A549 (cell line): ENCODE measurements around the gene DHX57. TPM values are rescaled to one million over a fixed set of nuclear protein-coding genes. Genes with fewer than 3 reads are reported as not detected.

Experiments used
- ATAC-seq, 2 experiments: fragments of 200-7000 bp in 1 of 2; fragments of >200 bp in 1 of 2; cut with Nextera tagmentation in 1 of 2; cut with Tn5 transposase in 1 of 2; 3 replicates each; pipeline versions ENCODE4 v1.8.0 to v1.9.1; 2018 to 2020; ENCODE audit warnings: mild to moderate bottlenecking in 1 of 2, moderate library complexity in 1 of 2
- CTCF ChIA-PET: fragments of 300-600 bp; sonication (Branson Sonifier 250); formaldehyde crosslinking; extraction: SDS; loops from one replicate; lab custom pipeline; 2021; ENCODE audit warnings: antibody characterized with exemption, inconsistent platforms; lab: Yijun Ruan, JAX
- POLR2A ChIA-PET: fragments of 350-600 bp; formaldehyde crosslinking; extraction: SDS; loops from one replicate; lab custom pipeline; 2021; ENCODE audit warnings: antibody characterized with exemption, inconsistent platforms; lab: Yijun Ruan, JAX
- DNase-seq, 2 experiments: peaks; one replicate each; pipeline versions ENCODE4 v3.0.0 to v3.0.0-alpha.2; 2011 to 2016; ENCODE audit warnings: low read depth in 1 of 2, low spot score in 1 of 2
- FAIRE-seq: peaks from 2 replicates; lab custom pipeline; 2011; peaks lifted over from hg19 to GRCh38; lab: Jason Lieb, UNC
- H3K27ac ChIP-seq, 2 experiments: fragments of >200 bp; sonication (Bioruptor Twin); formaldehyde crosslinking; 3 replicates each; pipeline ENCODE4 v1.5.1; 2016 to 2017
- H3K4me1 ChIP-seq: fragments of >200 bp; sonication (Bioruptor Twin); formaldehyde crosslinking; 3 replicates; pipeline ENCODE4 v1.6.1; 2016
- H3K4me2 ChIP-seq: fragments of >200 bp; sonication (Bioruptor Twin); formaldehyde crosslinking; 3 replicates; pipeline ENCODE4 v1.6.1; 2016
- H3K4me3 ChIP-seq: fragments of >200 bp; sonication (Bioruptor Twin); formaldehyde crosslinking; 3 replicates; pipeline ENCODE4 v1.5.1; 2016
- H3K9me3 ChIP-seq: fragments of >200 bp; sonication (Bioruptor Twin); formaldehyde crosslinking; 3 replicates; pipeline ENCODE4 v1.6.1; 2016
- BHLHE40 ChIP-seq: IDR thresholded peaks from 2 replicates; pipeline ENCODE4 v1.6.1; 2012; ENCODE audit warnings: low read depth, low read length, inconsistent platforms
- CBX8 ChIP-seq: fragments of 200-600 bp; sonication (generic); IDR thresholded peaks from 2 replicates; pipeline ENCODE4 v1.6.1; 2016
- CHD4 ChIP-seq: fragments of 200-600 bp; sonication (generic); IDR thresholded peaks from 2 replicates; pipeline ENCODE4 v1.6.1; 2016; ENCODE audit warnings: antibody characterized with exemption, mild to moderate bottlenecking, borderline replicate concordance
- EHF ChIP-seq: fragments of 250-450 bp; sonication (Bioruptor Pico); IDR thresholded peaks from 2 replicates; pipeline ENCODE4 v1.5.0; 2020; ENCODE audit warnings: mild to moderate bottlenecking
- FOSL2 ChIP-seq, 2 experiments: fragments of 450-650 bp in 1 of 2; fragments of >200 bp in 1 of 2; sonication (Bioruptor Twin) in 1 of 2; formaldehyde crosslinking; IDR thresholded peaks; 2 replicates each; pipeline versions ENCODE4 v1.5.0 to v1.6.1; 2016 to 2020; ENCODE audit warnings: mild to moderate bottlenecking in 1 of 2, moderate library complexity in 1 of 2
- FOXS1 ChIP-seq: fragments of 250-450 bp; sonication (Bioruptor Pico); IDR thresholded peaks from 2 replicates; pipeline ENCODE4 v1.5.0; 2020; ENCODE audit warnings: mild to moderate bottlenecking, moderate library complexity
- HDAC2 ChIP-seq: fragments of 200-600 bp; sonication (generic); IDR thresholded peaks from 2 replicates; pipeline ENCODE4 v1.6.1; 2016
- HEYL ChIP-seq: fragments of 250-450 bp; sonication (Bioruptor Pico); IDR thresholded peaks from 2 replicates; pipeline ENCODE4 v1.8.0; 2021; ENCODE audit warnings: mild to moderate bottlenecking, moderate library complexity
- HOXA7 ChIP-seq: fragments of 250-450 bp; sonication (Bioruptor Pico); IDR thresholded peaks from 2 replicates; pipeline ENCODE4 v1.5.0; 2020; ENCODE audit warnings: mild to moderate bottlenecking, moderate library complexity
- HOXB13 ChIP-seq: fragments of 250-450 bp; sonication (Bioruptor Pico); IDR thresholded peaks from 2 replicates; pipeline ENCODE4 v1.5.0; 2020; ENCODE audit warnings: low read depth, mild to moderate bottlenecking, moderate library complexity
- HOXB5 ChIP-seq: fragments of 250-450 bp; sonication (Bioruptor Pico); IDR thresholded peaks from 2 replicates; pipeline ENCODE4 v1.5.0; 2020; ENCODE audit warnings: mild to moderate bottlenecking, moderate library complexity
- JUN ChIP-seq, 2 experiments: fragments of >200 bp; sonication (Bioruptor Twin); formaldehyde crosslinking; IDR thresholded peaks; 2 replicates in 1 of 2; 3 replicates in 1 of 2; pipeline ENCODE4 v1.6.1; 2016 to 2017
- MAFK ChIP-seq: fragments of 450-650 bp; IDR thresholded peaks from 2 replicates; pipeline ENCODE4 v1.6.1; 2014; ENCODE audit not compliant: partially characterized antibody
- NR3C1 ChIP-seq: fragments of >200 bp; sonication (Bioruptor Twin); formaldehyde crosslinking; IDR thresholded peaks from 3 replicates; pipeline ENCODE4 v1.6.1; 2017
- RCOR1 ChIP-seq: fragments of 150-350 bp; IDR thresholded peaks from 2 replicates; pipeline ENCODE4 v1.6.1; 2014; ENCODE audit warnings: antibody characterized with exemption, low read length, low read depth
- SREBF2 ChIP-seq: fragments of 450-650 bp; IDR thresholded peaks from 2 replicates; pipeline ENCODE4 v1.6.1; 2014; ENCODE audit warnings: mild to moderate bottlenecking, moderate library complexity
- TP53 ChIP-seq: fragments of 250-450 bp; sonication (Bioruptor Pico); IDR thresholded peaks from 2 replicates; pipeline ENCODE4 v1.5.0; 2021; ENCODE audit warnings: mild to moderate bottlenecking, moderate library complexity
- ZC3H11A ChIP-seq: fragments of 450-650 bp; IDR thresholded peaks from 2 replicates; pipeline ENCODE4 v1.6.1; 2014; ENCODE audit warnings: antibody characterized with exemption, mild to moderate bottlenecking
- ZFP36 ChIP-seq: fragments of 450-650 bp; IDR thresholded peaks from 2 replicates; pipeline ENCODE4 v1.6.1; 2014; ENCODE audit warnings: borderline replicate concordance; ENCODE audit not compliant: partially characterized antibody
- ZSCAN20 ChIP-seq: fragments of 250-450 bp; sonication (Bioruptor Pico); IDR thresholded peaks from 2 replicates; pipeline ENCODE4 v1.8.0; 2022; ENCODE audit warnings: mild to moderate bottlenecking, moderate library complexity
- WGBS: methylation state at CpG from one replicate; pipeline ENCODE4 v1.1.6; 2017; ENCODE audit errors: missing lambda C conversion rate; 5-methylcytosine and 5-hydroxymethylcytosine counted together
- polyA plus RNA-seq, 4 experiments: library from polyadenylated mRNA; depleted of rRNA in 3 of 4; stranded (reverse); fragments of >200 nt; fragmentation: RNase III in 1 of 4; extraction: RNeasy Plus Mini Kit Qiagen cat#74134 plus additional on column Dnase treatment in 1 of 4; gene quantifications; 2 replicates in 3 of 4; 3 replicates in 1 of 4; pipeline ENCODE4 v1.2.3, GENCODE V29; 2011 to 2017
- TF ChIP-seq, protein P1 (sequence below): fragments of 200-600 bp; sonication (generic); IDR thresholded peaks from 2 replicates; pipeline ENCODE4 v1.6.1; 2016; ENCODE audit warnings: antibody characterized with exemption, mild to moderate bottlenecking, moderate library complexity
- TF ChIP-seq, protein P2 (sequence below): IDR thresholded peaks from 2 replicates; pipeline ENCODE4 v1.6.1; 2012
- TF ChIP-seq, protein P3 (sequence below): IDR thresholded peaks from 2 replicates; pipeline ENCODE4 v1.6.1; 2012
- TF ChIP-seq, protein P4 (sequence below): fragments of 250-450 bp; sonication (Bioruptor Pico); IDR thresholded peaks from 2 replicates; pipeline ENCODE4 v1.5.0; 2020; ENCODE audit warnings: low read depth, mild to moderate bottlenecking, moderate library complexity
- TF ChIP-seq, protein P5 (sequence below): fragments of 450-650 bp; IDR thresholded peaks from 2 replicates; pipeline ENCODE4 v1.6.1; 2014; ENCODE audit warnings: antibody characterized with exemption
- TF ChIP-seq, protein P6 (sequence below): fragments of >200 bp; sonication (Bioruptor Twin); formaldehyde crosslinking; IDR thresholded peaks from 2 replicates; pipeline ENCODE4 v1.6.1; 2016
- TF ChIP-seq, protein P7 (sequence below): fragments of 250-450 bp; sonication (Bioruptor Pico); IDR thresholded peaks from 2 replicates; pipeline ENCODE4 v1.5.0; 2021; ENCODE audit warnings: mild to moderate bottlenecking, moderate library complexity, borderline replicate concordance

Gene DHX57
- polyA plus RNA-seq, 2 of the 4 experiments (the other 2 are of a cell fraction) = 20.6 to 31.8 TPM

DNA sequence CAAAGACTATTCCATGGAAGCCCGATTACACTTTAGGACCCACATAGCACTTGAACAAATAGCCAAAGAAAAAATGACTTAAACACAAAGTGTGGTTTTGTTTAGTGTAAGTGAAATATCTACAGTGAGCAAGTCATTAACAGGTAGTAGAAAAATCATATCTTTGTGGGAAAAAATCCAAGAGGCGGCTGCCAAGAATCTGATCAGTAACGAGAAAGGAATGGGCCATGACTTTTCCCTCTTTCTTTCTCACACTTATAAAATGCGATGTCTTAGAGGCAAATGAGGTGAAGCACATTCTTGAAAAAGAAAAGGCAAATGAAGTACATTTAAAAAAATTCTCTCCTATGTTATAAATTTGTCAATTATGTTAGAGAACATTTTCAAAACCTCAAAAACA is 110.6 kb downstream of the DHX57 start:
- H3K9me3 ChIP-seq = no peaks in the 10 kb centered on the region
- FAIRE-seq = no peak
- TF ChIP-seq ZFP36 (no peak), HDAC2 (no peak), CBX8 (no peak), JUN (IDR thresholded peaks at IDR 0.05) (no peak), SREBF2 (no peak), RCOR1 (no peak), BHLHE40 (no peak), EHF (CRISPR knock-in tag) (no peak), HOXA7 (CRISPR knock-in tag) (no peak), FOXS1 (no peak), ZC3H11A (no peak)
- TF ChIP-seq, protein P1, sequence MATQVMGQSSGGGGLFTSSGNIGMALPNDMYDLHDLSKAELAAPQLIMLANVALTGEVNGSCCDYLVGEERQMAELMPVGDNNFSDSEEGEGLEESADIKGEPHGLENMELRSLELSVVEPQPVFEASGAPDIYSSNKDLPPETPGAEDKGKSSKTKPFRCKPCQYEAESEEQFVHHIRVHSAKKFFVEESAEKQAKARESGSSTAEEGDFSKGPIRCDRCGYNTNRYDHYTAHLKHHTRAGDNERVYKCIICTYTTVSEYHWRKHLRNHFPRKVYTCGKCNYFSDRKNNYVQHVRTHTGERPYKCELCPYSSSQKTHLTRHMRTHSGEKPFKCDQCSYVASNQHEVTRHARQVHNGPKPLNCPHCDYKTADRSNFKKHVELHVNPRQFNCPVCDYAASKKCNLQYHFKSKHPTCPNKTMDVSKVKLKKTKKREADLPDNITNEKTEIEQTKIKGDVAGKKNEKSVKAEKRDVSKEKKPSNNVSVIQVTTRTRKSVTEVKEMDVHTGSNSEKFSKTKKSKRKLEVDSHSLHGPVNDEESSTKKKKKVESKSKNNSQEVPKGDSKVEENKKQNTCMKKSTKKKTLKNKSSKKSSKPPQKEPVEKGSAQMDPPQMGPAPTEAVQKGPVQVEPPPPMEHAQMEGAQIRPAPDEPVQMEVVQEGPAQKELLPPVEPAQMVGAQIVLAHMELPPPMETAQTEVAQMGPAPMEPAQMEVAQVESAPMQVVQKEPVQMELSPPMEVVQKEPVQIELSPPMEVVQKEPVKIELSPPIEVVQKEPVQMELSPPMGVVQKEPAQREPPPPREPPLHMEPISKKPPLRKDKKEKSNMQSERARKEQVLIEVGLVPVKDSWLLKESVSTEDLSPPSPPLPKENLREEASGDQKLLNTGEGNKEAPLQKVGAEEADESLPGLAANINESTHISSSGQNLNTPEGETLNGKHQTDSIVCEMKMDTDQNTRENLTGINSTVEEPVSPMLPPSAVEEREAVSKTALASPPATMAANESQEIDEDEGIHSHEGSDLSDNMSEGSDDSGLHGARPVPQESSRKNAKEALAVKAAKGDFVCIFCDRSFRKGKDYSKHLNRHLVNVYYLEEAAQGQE = no peak
- TF ChIP-seq, protein P2, sequence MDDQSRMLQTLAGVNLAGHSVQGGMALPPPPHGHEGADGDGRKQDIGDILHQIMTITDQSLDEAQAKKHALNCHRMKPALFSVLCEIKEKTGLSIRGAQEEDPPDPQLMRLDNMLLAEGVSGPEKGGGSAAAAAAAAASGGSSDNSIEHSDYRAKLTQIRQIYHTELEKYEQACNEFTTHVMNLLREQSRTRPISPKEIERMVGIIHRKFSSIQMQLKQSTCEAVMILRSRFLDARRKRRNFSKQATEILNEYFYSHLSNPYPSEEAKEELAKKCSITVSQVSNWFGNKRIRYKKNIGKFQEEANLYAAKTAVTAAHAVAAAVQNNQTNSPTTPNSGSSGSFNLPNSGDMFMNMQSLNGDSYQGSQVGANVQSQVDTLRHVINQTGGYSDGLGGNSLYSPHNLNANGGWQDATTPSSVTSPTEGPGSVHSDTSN = no peak
- TF ChIP-seq, protein P3, sequence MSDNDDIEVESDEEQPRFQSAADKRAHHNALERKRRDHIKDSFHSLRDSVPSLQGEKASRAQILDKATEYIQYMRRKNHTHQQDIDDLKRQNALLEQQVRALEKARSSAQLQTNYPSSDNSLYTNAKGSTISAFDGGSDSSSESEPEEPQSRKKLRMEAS = no peak
- TF ChIP-seq, protein P4, sequence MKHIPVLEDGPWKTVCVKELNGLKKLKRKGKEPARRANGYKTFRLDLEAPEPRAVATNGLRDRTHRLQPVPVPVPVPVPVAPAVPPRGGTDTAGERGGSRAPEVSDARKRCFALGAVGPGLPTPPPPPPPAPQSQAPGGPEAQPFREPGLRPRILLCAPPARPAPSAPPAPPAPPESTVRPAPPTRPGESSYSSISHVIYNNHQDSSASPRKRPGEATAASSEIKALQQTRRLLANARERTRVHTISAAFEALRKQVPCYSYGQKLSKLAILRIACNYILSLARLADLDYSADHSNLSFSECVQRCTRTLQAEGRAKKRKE (CRISPR knock-in tag) = no peak
- TF ChIP-seq, protein P5, sequence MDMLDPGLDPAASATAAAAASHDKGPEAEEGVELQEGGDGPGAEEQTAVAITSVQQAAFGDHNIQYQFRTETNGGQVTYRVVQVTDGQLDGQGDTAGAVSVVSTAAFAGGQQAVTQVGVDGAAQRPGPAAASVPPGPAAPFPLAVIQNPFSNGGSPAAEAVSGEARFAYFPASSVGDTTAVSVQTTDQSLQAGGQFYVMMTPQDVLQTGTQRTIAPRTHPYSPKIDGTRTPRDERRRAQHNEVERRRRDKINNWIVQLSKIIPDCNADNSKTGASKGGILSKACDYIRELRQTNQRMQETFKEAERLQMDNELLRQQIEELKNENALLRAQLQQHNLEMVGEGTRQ = no peak
- TF ChIP-seq, protein P6, sequence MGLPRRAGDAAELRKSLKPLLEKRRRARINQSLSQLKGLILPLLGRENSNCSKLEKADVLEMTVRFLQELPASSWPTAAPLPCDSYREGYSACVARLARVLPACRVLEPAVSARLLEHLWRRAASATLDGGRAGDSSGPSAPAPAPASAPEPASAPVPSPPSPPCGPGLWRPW = no peak
- TF ChIP-seq, all 56 proteins: peak for 0
- ChIA-PET CTCF (interaction anchor here (0.6 kb wide), 1 partner anchor 75 kb away, joined by 3 read pairs; no protein-coding TSS in a partner anchor), POLR2A (interaction anchor here (8.7 kb wide), 1 partner anchor 14 kb away, joined by 72 read pairs; the partner anchor contains the start of gene SRSF7)
- DNase-seq (no peak), ATAC-seq (no peak)
- Histone ChIP-seq H3K27ac (no peak overlapping the region), H3K4me3 (no peak overlapping the region), H3K4me2 (no peak overlapping the region), H3K4me1 (no peaks in the 10 kb centered on the region)
- 70% methylated on average over 4 of the region's 4 CpGs for WGBS

DNA sequence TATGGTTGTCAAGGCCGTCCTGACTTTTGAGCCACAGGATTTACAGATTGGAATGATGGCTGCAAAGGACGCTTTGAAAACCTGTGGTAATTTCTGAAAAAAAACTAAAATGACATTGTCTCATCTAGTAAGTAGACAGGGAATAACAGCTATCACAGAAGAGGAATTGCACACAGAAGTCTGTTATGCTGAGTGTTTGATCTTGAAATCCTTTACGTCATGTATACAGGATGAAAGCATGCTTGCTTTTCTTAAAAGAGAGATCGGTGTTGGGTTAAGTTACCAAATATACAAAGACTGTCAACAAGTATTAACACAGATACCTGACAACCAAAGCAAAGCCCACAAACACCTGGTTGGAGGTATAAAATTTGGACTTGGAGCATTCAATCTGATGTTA is 112.0 kb downstream of the DHX57 start:
- no peak overlapping the region for H3K4me3 ChIP-seq
- H3K4me1 ChIP-seq = no peaks in the 10 kb centered on the region
- DNase-seq = no peak
- ChIA-PET CTCF (no interaction called here), POLR2A (interaction anchor here (8.7 kb wide), 1 partner anchor 12 kb away, joined by 72 read pairs; the partner anchor contains the start of gene SRSF7)
- no peak for FAIRE-seq
- H3K4me2 ChIP-seq = no peak overlapping the region
- WGBS = 88% methylated on average over 4 of the region's 4 CpGs
- H3K27ac ChIP-seq = no peak overlapping the region
- TF ChIP-seq, protein P6 = no peak
- TF ChIP-seq HOXB13 (CRISPR knock-in tag) (no peak), ZC3H11A (no peak), HOXB5 (no peak), FOSL2 (IDR thresholded peaks at IDR 0.05) (no peak), FOSL2 (CRISPR knock-in tag; IDR thresholded peaks at IDR 0.05) (no peak), NR3C1 (no peak), MAFK (no peak), TP53 (no peak), ZSCAN20 (no peak), CHD4 (no peak), EHF (CRISPR knock-in tag) (no peak), HEYL (CRISPR knock-in tag) (no peak)
- TF ChIP-seq, protein P2 = no peak
- TF ChIP-seq, protein P7, sequence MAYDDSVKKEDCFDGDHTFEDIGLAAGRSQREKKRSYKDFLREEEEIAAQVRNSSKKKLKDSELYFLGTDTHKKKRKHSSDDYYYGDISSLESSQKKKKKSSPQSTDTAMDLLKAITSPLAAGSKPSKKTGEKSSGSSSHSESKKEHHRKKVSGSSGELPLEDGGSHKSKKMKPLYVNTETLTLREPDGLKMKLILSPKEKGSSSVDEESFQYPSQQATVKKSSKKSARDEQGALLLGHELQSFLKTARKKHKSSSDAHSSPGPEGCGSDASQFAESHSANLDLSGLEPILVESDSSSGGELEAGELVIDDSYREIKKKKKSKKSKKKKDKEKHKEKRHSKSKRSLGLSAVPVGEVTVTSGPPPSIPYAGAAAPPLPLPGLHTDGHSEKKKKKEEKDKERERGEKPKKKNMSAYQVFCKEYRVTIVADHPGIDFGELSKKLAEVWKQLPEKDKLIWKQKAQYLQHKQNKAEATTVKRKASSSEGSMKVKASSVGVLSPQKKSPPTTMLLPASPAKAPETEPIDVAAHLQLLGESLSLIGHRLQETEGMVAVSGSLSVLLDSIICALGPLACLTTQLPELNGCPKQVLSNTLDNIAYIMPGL (CRISPR knock-in tag) = no peak
- TF ChIP-seq, all 56 proteins: peak for 0
- H3K9me3 ChIP-seq = no peaks in the 10 kb centered on the region
- no peak for ATAC-seq
